Prostate gland (tissue), 2 donors: ENCODE results near the gene SFT2D2. TPM values are rescaled to one million over a fixed set of nuclear protein-coding genes. Genes with fewer than 3 reads are reported as not detected.

ENCODE experiments used
- DNase-seq: peaks from one replicate; pipeline ENCODE4 v3.0.0-alpha.2; 2019; ENCODE audit warnings: low spot score
- H3K27ac ChIP-seq, 2 donors: fragments of 200-600 bp; sonication (generic); 2 replicates each; pipeline ENCODE4 v1.5.1; 2017 to 2019
- H3K27me3 ChIP-seq: fragments of 200-600 bp; sonication (generic); replicated peaks from 2 replicates; pipeline ENCODE4 v1.5.1; 2019; ENCODE audit not compliant: insufficient read depth
- H3K36me3 ChIP-seq, 2 donors: fragments of 200-600 bp; sonication (generic); 1 replicate in 1 of 2; 2 replicates in 1 of 2; pipeline versions ENCODE4 v1.5.1 to v1.8.1; 2017 to 2019
- H3K4me1 ChIP-seq: fragments of 200-600 bp; sonication (generic); replicated peaks from 2 replicates; pipeline ENCODE4 v1.5.1; 2019
- H3K4me3 ChIP-seq, 2 donors: fragments of 200-600 bp; sonication (generic); 2 replicates each; pipeline ENCODE4 v1.5.1; 2017 to 2019
- H3K9me3 ChIP-seq: fragments of 200-600 bp; sonication (generic); 2 replicates; pipeline ENCODE4 v1.5.1; 2017
- POLR2A ChIP-seq: fragments of 450-650 bp; IDR thresholded peaks from one replicate; pipeline ENCODE4 v1.6.1; 2016; ENCODE audit warnings: antibody characterized with exemption, mild to moderate bottlenecking
- POLR2AphosphoS5 ChIP-seq: sonication (generic); formaldehyde crosslinking; IDR thresholded peaks from one replicate; pipeline ENCODE4 v1.6.1; 2017; ENCODE audit warnings: antibody characterized with exemption
- WGBS: methylation state at CpG from one replicate; pipeline ENCODE4 v1.1.5; 2018; 5-methylcytosine and 5-hydroxymethylcytosine counted together
- intact Hi-C: fragments of 100-400 bp; cut with DNase I; formaldehyde crosslinking; loops from one replicate; pipeline ENCODE4 v1.14.2; 2022
- total RNA-seq, 2 donors: library from RNA; depleted of rRNA; stranded (reverse); fragments of >200 nt; gene quantifications; one replicate each; pipeline ENCODE4 v1.1.0, GENCODE V29; 2016
- TF ChIP-seq, protein P1 (sequence below), 4 experiments: fragments of 200-600 bp in 2 of 4; fragments of 450-650 bp in 2 of 4; sonication (generic) in 2 of 4; IDR thresholded peaks; 1 replicate in 3 of 4; 2 replicates in 1 of 4; pipeline ENCODE4 v1.5.1; 2016 to 2019; ENCODE audit warnings: antibody characterized with exemption in 4 of 4, mild to moderate bottlenecking in 2 of 4, moderate library complexity in 2 of 4

The SFT2D2 gene
- total RNA-seq, 2 donors from 2014 or later: 44.1 to 76.8 TPM

GRCh38 chr1:168256164-168256563 lies 30.4 kb downstream of the SFT2D2 start:
- Histone ChIP-seq H3K4me1 (no peaks in the 10 kb centered on the region), H3K27me3 (no peaks in the 10 kb centered on the region), H3K27ac (no peak overlapping the region), H3K9me3 (no peaks in the 10 kb centered on the region), H3K36me3 (no peaks in the 10 kb centered on the region), H3K4me3 (no peak overlapping the region)
- no peak for DNase-seq
- 100% methylated on average over 2 of the region's 2 CpGs for WGBS
- TF ChIP-seq, protein P1, sequence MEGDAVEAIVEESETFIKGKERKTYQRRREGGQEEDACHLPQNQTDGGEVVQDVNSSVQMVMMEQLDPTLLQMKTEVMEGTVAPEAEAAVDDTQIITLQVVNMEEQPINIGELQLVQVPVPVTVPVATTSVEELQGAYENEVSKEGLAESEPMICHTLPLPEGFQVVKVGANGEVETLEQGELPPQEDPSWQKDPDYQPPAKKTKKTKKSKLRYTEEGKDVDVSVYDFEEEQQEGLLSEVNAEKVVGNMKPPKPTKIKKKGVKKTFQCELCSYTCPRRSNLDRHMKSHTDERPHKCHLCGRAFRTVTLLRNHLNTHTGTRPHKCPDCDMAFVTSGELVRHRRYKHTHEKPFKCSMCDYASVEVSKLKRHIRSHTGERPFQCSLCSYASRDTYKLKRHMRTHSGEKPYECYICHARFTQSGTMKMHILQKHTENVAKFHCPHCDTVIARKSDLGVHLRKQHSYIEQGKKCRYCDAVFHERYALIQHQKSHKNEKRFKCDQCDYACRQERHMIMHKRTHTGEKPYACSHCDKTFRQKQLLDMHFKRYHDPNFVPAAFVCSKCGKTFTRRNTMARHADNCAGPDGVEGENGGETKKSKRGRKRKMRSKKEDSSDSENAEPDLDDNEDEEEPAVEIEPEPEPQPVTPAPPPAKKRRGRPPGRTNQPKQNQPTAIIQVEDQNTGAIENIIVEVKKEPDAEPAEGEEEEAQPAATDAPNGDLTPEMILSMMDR (IDR thresholded peaks at IDR 0.05): no peak
- TF ChIP-seq POLR2AphosphoS5 (no peak), POLR2A (no peak)
- intact Hi-C loops: no loop called here

DNA sequence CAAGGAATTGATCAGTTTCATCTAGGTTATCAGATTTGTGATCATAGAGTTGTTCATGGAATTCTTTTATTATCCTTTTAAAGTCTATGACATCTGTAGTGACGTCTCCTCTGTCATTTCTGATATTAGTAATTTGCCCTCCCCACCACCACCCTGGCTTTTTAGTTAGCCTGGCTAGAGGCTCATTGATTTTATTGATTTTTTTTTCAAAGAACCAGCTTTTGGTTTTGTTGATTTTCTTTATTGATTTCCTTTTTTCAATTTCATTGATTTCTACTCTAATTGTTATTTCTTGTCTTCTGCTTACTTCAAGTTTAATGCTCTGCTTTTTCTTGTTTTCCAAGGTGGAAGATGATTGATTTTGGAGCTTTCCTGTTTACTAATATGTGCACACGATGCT lies 31.6 kb downstream of the SFT2D2 start:
- intact Hi-C loops: no loop called here
- Histone ChIP-seq H3K27me3 (no peaks in the 10 kb centered on the region), H3K27ac (no peak overlapping the region), H3K4me3 (no peak overlapping the region), H3K36me3 (no peaks in the 10 kb centered on the region), H3K9me3 (no peaks in the 10 kb centered on the region), H3K4me1 (no peaks in the 10 kb centered on the region)
- WGBS: 51% methylated on average over 2 of the region's 2 CpGs
- DNase-seq: no peak
- TF ChIP-seq POLR2AphosphoS5 (no peak), POLR2A (no peak)
- TF ChIP-seq, protein P1 (IDR thresholded peaks at IDR 0.05): no peak

GRCh38 chr1:168259567-168259966 lies 33.8 kb downstream of the SFT2D2 start:
- intact Hi-C loops: no loop called here
- no peak overlapping the region for H3K27ac ChIP-seq
- H3K27me3 ChIP-seq: no peaks in the 10 kb centered on the region
- no peaks in the 10 kb centered on the region for H3K36me3 ChIP-seq
- TF ChIP-seq POLR2A (no peak), POLR2AphosphoS5 (no peak)
- H3K4me3 ChIP-seq: no peak overlapping the region
- H3K9me3 ChIP-seq: no peaks in the 10 kb centered on the region
- WGBS: 94% methylated on average over 1 of the region's 1 CpG
- DNase-seq: no peak
- no peaks in the 10 kb centered on the region for H3K4me1 ChIP-seq

- TF ChIP-seq, protein P1 (IDR thresholded peaks at IDR 0.05): no peak
- TF ChIP-seq POLR2A (no peak), POLR2AphosphoS5 (no peak)
- no peaks in the 10 kb centered on the region for H3K27me3 ChIP-seq
- H3K4me1 ChIP-seq: no peaks in the 10 kb centered on the region
These were observed 34.6 kb downstream of the SFT2D2 start for GRCh38 chr1:168260393-168260792.

DNA sequence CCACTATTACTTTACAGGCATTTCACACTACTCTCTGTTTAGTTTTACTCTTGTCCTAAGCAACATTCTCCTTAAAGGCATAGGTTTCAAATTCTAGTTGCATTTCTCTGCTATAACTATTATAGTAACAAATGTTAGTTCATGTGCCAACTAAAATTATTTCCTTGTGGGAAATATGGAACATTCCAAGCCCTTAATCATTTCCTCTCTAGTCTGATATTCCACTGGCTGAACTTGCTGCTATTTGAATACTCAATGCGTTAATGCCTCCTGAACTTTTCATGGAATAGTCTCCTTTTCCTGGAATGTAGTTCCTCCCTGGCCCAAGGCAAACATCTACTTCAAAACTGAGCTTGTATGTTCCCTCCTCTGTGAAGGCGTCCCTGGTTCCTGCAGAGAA lies 35.6 kb downstream of the SFT2D2 start:
- Histone ChIP-seq H3K9me3 (no peaks in the 10 kb centered on the region), H3K27me3 (no peaks in the 10 kb centered on the region), H3K4me1 (no peaks in the 10 kb centered on the region), H3K27ac (no peak overlapping the region), H3K4me3 (no peak overlapping the region), H3K36me3 (no peaks in the 10 kb centered on the region)
- TF ChIP-seq, protein P1 (IDR thresholded peaks at IDR 0.05): no peak
- no peak for TF ChIP-seq POLR2A
- DNase-seq: no peak
- intact Hi-C loops: no loop called here
- 60% methylated on average over 2 of the region's 2 CpGs for WGBS

More at GRCh38 chr1:168260393-168260792, 34.6 kb downstream of the SFT2D2 start:
- no peaks in the 10 kb centered on the region for H3K9me3 ChIP-seq
- intact Hi-C loops: no loop called here
- H3K36me3 ChIP-seq: no peaks in the 10 kb centered on the region
- no peak for DNase-seq
- H3K27ac ChIP-seq: no peak overlapping the region
- H3K4me3 ChIP-seq: no peak overlapping the region
- WGBS: 79% methylated on average over 3 of the region's 3 CpGs
